ENCODE results near the gene DHRS13. TPM values are rescaled to one million over a fixed set of nuclear protein-coding genes. Genes with fewer than 3 reads are reported as not detected.

Gene DHRS13
- total RNA-seq, 2 experiments from 2014 or later, result 18.0 to 20.6 TPM

DNA sequence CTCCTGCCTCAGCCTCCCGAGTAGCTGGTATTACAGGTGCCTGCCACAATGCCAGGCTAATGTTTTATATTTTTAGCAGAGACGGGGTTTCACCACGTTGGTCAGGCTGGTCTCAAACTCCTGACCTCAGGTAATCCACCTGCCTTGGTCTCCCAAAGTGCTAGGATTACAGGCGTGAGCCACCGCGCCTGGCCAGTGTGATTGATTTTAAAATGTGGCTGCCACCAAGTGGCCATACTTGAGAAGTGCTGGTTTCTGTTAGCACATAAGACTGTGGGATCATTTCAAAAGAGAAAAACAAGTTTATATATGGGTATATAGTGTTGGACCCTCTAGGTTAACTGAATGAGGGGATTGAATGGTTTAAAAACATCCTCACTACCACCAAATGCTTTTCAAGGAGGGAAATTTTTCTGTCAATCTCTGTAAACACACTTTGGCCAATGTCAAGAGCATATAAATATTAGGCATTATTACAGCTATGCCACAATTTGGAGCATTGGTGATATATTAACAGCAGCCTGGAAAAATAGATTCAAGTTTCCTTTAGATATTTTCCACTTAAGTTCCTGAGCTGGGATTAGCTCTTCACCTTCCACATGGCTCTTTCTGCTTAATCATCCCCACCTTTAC is 13.5 kb upstream of the DHRS13 start:
- Mint-ChIP-seq H3K27ac (no peak overlapping the region), H3K4me1 (ENCODE audit: low read depth) (peaks cover 14% of the 10 kb centered on the region), H3K36me3 (peaks cover 77% of the 10 kb centered on the region), H3K4me3 (no peak overlapping the region), H3K9me3 (peaks cover 9% of the 10 kb centered on the region), H3K27me3 (no peaks in the 10 kb centered on the region)
- DNase-seq, result peak; percentile 56
- POLR2A ChIA-PET, result interaction anchor here (1.9 kb wide), 1 partner anchor 189 kb away, joined by 5 read pairs; no protein-coding TSS in a partner anchor
- intact Hi-C loops (cut with micrococcal nuclease), result loop anchor here (2.0 kb wide), 1 partner anchor 154 kb away; no protein-coding TSS in a partner anchor
- CTCF ChIA-PET, result interaction anchor here (0.6 to 5.0 kb wide), 16 partner anchors 9 to 189 kb away, joined by 3 to 38 read pairs (median 6); partner anchors contain the start of genes DHRS13, FLOT2, NEK8 and PHF12

DNA sequence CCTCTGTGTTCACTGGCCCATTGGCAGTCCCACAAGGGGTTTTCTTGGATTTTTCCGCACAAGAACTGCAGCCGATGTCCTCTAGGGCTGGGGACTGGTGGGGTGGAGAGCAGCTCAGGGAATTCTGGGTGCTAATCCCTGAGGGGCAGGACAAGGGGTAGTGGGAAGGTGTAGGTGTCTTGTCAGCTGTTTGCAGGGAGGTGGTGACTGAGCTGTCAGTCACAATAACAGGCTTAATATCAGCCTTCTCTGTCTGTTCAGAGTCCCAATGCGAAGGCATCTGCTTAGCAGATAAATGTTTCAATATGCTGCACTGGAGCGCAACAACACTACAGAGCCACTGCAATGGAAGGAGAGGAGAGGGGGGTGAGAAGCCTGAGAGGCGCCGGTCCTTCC is 10.1 kb upstream of the DHRS13 start:
- CTCF ChIA-PET, result interaction anchor here (0.5 to 2.7 kb wide), 8 partner anchors 9 to 186 kb away, joined by 3 to 10 read pairs (median 5); partner anchors contain the start of genes NEK8 and TLCD1
- POLR2A ChIA-PET, result no interaction called here
- H3K4me1 Mint-ChIP-seq (ENCODE audit: low read depth), result peaks cover 14% of the 10 kb centered on the region
- no peak overlapping the region for H3K4me3 Mint-ChIP-seq
- DNase-seq, result no peak
- H3K9me3 Mint-ChIP-seq, result peaks cover 9% of the 10 kb centered on the region
- intact Hi-C loops (cut with micrococcal nuclease), result no loop called here
- H3K27me3 Mint-ChIP-seq, result no peaks in the 10 kb centered on the region
- no peak overlapping the region for H3K27ac Mint-ChIP-seq
- H3K36me3 Mint-ChIP-seq, result peaks cover 78% of the 10 kb centered on the region

DNA sequence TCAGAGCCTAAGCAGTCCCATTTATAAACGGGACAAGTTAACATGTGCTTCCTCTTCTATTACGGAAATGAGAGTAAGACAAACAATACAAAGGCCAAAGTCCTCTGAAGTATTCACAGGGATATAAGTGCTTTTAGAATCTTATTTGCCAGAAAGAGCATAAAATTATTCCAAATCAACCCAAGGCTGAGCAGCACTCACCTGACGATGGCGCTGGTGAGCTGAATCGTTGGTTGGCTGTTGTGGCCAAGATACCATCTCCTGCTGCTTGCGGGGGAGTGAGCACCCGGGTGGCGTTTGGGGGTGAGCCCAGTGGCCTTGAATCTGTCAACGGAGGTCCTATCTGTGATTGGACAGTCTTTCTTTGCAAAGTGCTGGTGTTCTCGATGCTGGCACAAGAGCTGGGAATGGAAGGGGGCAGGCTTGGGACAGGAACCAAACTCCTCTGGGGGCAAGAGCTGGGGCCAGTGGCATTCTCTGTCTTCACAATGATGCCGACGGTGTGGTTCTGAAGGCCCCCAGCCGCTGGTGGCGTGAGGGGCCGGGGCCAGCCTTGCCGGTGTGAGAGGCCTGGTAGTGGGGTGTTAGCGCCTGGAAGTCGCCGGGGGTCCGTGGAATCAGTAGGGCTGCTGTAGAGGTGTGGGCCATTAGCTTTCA is 9.5 kb upstream of the DHRS13 start:
- H3K9me3 Mint-ChIP-seq, result peaks cover 9% of the 10 kb centered on the region
- DNase-seq, result peak; percentile 34

DNA sequence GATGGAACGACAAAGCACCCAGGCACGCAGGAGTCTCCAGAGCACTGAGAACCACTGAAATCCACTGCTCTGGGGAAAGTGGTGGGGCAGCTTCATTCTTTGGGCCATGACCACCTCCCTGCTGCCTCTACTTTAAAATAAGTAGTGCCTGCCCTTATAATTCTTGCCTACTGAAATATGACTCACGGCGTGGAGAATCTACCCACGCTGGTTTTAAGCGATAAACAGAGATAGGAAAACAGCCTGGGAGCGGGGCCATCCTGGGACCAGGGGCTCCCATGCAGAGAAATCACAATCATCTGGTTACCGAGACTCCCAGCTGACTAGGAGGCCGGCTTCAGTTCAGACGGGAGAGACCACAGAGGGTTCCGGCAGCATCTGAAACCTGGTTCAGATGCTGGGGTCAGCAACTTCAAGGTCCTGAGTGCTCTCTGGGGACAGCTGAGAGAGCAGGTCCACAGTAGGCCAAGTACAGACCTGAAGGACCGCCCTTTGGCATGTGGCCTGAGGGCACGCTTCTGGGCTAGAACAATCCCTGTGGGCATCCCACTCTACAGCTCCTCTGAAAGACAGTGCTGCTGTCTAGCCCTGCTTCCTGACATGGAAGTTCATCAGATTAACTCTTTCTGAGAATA is 8.6 kb upstream of the DHRS13 start:
- Mint-ChIP-seq H3K27ac (no peak overlapping the region), H3K4me1 (ENCODE audit: low read depth) (peaks cover 14% of the 10 kb centered on the region), H3K4me3 (no peak overlapping the region), H3K9me3 (peaks cover 9% of the 10 kb centered on the region), H3K27me3 (no peaks in the 10 kb centered on the region), H3K36me3 (peaks cover 69% of the 10 kb centered on the region)
- POLR2A ChIA-PET, result no interaction called here
- intact Hi-C loops (cut with micrococcal nuclease), result no loop called here
- no peak for DNase-seq
- CTCF ChIA-PET, result interaction anchor here (1.1 to 2.7 kb wide), 5 partner anchors 8 to 185 kb away, joined by 3 to 10 read pairs (median 5); partner anchors contain the start of genes DHRS13 and TLCD1

More for the DNA sequence above, 9.5 kb upstream of the DHRS13 start:
- Mint-ChIP-seq H3K27ac (no peak overlapping the region), H3K27me3 (no peaks in the 10 kb centered on the region), H3K4me1 (ENCODE audit: low read depth) (peaks cover 14% of the 10 kb centered on the region), H3K4me3 (no peak overlapping the region), H3K36me3 (peaks cover 73% of the 10 kb centered on the region)
- CTCF ChIA-PET, result interaction anchor here (0.5 to 2.7 kb wide), 10 partner anchors 9 to 186 kb away, joined by 3 to 10 read pairs (median 5); partner anchors contain the start of genes DHRS13, NEK8 and TLCD1
- POLR2A ChIA-PET, result interaction anchor here (0.6 kb wide), 1 partner anchor 201 kb away, joined by 3 read pairs; no protein-coding TSS in a partner anchor
- intact Hi-C loops (cut with micrococcal nuclease), result no loop called here

DNA sequence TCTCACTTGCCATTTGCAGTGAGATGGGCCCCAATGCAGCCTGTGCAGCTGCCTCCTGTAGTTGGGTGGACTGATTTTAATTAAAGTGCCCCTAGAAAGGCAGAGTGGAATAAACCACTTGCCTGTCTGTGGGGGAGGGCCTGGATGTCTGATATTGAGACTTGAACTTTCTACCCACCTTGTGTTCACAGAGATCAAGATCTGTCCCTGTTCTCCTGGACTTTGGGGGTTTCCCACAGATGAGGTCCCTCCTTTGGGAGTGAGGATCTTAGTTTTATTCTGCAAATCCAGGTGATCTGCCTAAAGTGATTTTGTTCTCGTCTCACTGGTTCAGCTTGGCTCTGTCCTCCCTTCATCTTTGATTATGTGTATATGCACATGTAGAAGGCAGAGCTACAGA is 7.7 kb upstream of the DHRS13 start:
- Mint-ChIP-seq H3K27me3 (no peaks in the 10 kb centered on the region), H3K4me3 (no peak overlapping the region), H3K9me3 (peaks cover 9% of the 10 kb centered on the region), H3K4me1 (ENCODE audit: low read depth) (peaks cover 14% of the 10 kb centered on the region), H3K36me3 (peaks cover 62% of the 10 kb centered on the region), H3K27ac (no peak overlapping the region)
- ChIA-PET POLR2A (interaction anchor here (1.1 kb wide), 1 partner anchor 12 kb away, joined by 5 read pairs; the partner anchor contains the start of gene FLOT2), CTCF (interaction anchor here (0.9 to 3.4 kb wide), 7 partner anchors 10 to 206 kb away, joined by 3 to 15 read pairs (median 4); no protein-coding TSS in a partner anchor)
- DNase-seq, result no peak
- intact Hi-C loops (cut with micrococcal nuclease), result no loop called here

DNA sequence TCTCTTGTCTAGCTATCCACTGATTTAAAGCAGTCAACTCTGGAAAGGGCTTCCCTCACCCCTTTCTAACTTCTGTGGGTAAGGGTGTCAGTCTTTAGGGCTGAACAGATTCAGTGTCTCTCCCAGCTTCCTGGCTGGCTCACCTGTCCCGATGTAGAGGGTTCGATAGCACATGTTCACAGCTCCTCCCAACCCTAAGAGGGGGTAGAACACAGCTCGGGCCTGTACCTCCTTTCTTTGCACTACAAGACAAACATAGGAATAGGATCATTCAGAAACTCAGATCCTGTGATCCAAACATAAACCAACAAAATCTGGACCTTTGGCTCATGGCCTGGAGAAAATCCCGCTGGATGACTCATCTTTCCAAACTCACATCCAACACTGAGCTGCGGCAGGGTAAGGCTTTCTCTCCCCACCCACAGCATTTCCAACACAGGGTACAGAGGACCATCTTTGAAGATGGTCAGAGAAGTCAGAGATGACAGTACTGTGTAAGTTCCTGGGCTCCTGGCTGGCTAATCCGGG is 5.8 kb upstream of the DHRS13 start:
- CTCF ChIA-PET, result interaction anchor here (0.9 to 3.4 kb wide), 6 partner anchors 10 to 182 kb away, joined by 3 to 15 read pairs (median 5); partner anchors contain the start of gene TLCD1
- POLR2A ChIA-PET, result interaction anchor here (1.1 kb wide), 1 partner anchor 39 kb away, joined by 4 read pairs; no protein-coding TSS in a partner anchor
- H3K4me1 Mint-ChIP-seq (ENCODE audit: low read depth), result no peaks in the 10 kb centered on the region
- no peaks in the 10 kb centered on the region for H3K27me3 Mint-ChIP-seq
- no peak for DNase-seq
- no peak overlapping the region for H3K27ac Mint-ChIP-seq
- H3K9me3 Mint-ChIP-seq, result no peaks in the 10 kb centered on the region
- no peak overlapping the region for H3K4me3 Mint-ChIP-seq
- peaks cover 47% of the 10 kb centered on the region for H3K36me3 Mint-ChIP-seq
- intact Hi-C loops (cut with micrococcal nuclease), result loop anchor here (10.0 kb wide), 1 partner anchor 264 kb away; the partner anchor contains the start of gene BLTP2

DNA sequence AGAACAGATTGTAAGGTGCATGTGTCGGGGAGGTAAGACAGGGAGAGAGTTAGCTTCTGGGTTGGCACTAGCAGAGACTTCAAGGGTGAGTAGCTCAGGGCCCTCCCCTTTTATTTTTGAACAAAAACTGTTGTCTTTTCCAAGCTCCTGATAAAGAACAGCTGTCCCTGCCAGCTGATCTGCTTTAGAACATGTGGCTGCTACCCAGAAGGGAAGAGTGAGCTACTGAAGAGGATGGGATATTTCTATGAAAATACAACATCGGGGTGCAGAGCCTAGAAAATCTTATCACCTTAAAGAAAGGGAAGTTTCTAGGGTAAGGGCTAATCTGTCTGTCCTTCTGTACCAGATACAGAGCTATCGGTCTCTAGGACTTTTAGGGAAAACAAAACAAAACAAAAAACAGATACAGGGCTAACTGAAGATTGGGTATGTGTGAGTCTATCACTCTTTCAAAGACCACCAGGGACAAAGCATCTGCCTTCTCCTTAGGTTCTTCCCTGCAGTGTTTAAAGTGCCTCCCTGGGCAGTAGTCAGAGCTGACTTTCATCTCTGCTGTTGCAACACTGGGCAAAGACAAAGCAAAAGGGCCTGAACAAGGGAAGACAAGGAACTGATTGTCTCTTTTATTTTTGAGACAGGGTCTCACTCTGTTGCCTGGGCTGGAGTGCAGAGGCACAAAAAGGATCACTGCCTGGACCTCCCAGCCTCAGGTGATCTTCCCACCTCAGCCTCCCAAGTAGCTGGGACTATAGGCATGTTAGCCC is 5.0 kb upstream of the DHRS13 start:
- Mint-ChIP-seq H3K4me1 (ENCODE audit: low read depth) (no peaks in the 10 kb centered on the region), H3K9me3 (no peaks in the 10 kb centered on the region), H3K27me3 (no peaks in the 10 kb centered on the region), H3K4me3 (no peak overlapping the region), H3K27ac (no peak overlapping the region), H3K36me3 (peaks cover 39% of the 10 kb centered on the region)
- intact Hi-C loops (cut with micrococcal nuclease), result loop anchor here (10.0 kb wide), 1 partner anchor 263 kb away; the partner anchor contains the start of gene BLTP2
- ChIA-PET POLR2A (interaction anchor here (0.6 to 0.9 kb wide), 2 partner anchors 188 to 194 kb away, joined by 3 read pairs; no protein-coding TSS in a partner anchor), CTCF (interaction anchor here (0.6 to 3.4 kb wide), 7 partner anchors 8 to 204 kb away, joined by 3 to 15 read pairs (median 4); partner anchors contain the start of genes FLOT2 and TLCD1)
- no peak for DNase-seq

DNA sequence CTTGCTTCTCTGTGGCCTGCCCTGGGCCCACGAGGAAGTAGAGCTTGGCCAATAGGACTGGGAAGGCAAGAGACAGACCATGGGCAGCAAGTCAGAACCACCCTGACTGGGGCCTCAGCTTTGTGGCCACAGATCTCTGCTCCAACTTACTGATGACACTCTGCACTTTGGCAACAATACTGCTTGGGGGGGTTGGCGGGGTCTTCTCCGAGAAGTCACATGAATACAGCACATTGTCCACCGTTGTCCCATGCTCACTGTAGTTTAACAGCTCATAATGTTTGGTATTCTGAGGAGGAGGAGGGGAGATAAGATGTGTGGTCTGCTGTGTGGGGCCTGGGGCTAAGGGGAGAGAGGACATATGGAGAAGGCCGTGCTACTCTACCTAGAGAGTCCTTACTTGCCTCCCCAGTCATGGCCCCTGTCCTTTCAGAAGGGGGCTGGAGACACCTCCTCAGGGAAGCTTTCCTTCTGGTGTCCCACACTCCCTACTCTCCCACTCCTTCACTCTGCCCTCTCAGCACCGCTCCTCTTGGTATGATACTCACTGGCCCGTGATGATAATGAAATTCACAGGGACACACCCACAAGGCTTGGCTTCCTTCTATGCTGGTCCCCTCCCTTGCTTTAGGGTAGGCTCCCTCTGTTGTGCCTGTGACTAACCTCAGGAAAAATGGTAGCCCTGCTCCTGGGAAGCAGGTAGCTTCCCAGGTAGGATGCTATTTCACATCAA is 4.0 kb upstream of the DHRS13 start:
- no peak overlapping the region for H3K4me3 Mint-ChIP-seq
- no peaks in the 10 kb centered on the region for H3K9me3 Mint-ChIP-seq
- peaks cover 33% of the 10 kb centered on the region for H3K36me3 Mint-ChIP-seq
- ChIA-PET CTCF (interaction anchor here (0.6 to 3.4 kb wide), 7 partner anchors 9 to 205 kb away, joined by 3 to 15 read pairs (median 4); partner anchors contain the start of genes FLOT2 and TLCD1), POLR2A (interaction anchor here (0.6 to 0.9 kb wide), 2 partner anchors 187 to 193 kb away, joined by 3 read pairs; no protein-coding TSS in a partner anchor)
- no peak overlapping the region for H3K27ac Mint-ChIP-seq
- H3K27me3 Mint-ChIP-seq, result no peaks in the 10 kb centered on the region
- peaks cover 4% of the 10 kb centered on the region for H3K4me1 Mint-ChIP-seq (ENCODE audit: low read depth)
- no peak for DNase-seq
- intact Hi-C loops (cut with micrococcal nuclease), result loop anchor here (10.0 kb wide), 1 partner anchor 262 kb away; the partner anchor contains the start of gene BLTP2

DNA sequence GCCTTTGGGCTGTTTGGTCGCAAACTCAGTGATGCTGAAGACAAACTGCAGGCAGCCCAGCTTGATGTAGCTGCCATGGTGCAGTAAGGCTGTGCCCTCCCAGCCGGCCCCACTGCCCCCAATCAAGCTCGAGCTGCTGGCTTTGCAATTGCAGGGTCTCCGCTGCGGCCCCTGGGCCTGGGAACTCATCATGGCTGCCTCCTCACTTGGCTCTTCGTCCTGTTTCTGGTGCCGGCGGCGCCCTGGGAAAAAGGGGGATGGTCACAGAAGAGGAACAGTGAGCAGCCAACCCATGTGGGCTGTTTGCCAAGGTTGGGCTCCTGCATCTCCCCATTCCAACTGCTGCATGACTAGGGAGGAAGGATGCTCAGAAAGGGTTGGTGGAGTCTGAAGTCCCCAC is 3.4 kb upstream of the DHRS13 start:
- H3K27me3 Mint-ChIP-seq, result no peaks in the 10 kb centered on the region
- intact Hi-C loops (cut with micrococcal nuclease), result loop anchor here (10.0 kb wide), 1 partner anchor 261 kb away; the partner anchor contains the start of gene BLTP2
- POLR2A ChIA-PET, result no interaction called here

DNA sequence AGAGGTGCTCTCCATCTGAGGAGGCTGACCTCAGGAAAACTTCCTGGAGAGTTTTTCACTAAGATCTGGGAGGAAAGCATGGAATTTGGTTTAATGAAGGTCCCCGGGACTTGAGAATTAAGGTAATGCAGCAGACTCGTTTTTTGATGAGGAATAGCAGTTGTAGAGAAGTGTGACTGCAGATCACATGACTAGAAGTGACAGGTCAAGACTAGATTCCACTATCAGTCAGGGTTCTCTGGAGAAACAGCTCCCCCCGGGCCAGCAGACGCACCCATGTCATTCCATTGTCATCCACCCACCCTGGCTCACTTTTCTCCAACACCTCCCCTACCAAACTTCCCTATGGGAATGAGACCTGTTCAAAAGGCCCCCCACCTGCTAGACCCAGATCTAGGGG is 1.9 kb upstream of the DHRS13 start:
- POLR2A ChIA-PET, result no interaction called here
- intact Hi-C loops (cut with micrococcal nuclease), result loop anchor here (5.0 to 10.0 kb wide), 2 partner anchors 142 to 260 kb away; partner anchors contain the start of gene BLTP2
- Mint-ChIP-seq H3K27me3 (no peaks in the 10 kb centered on the region), H3K4me3 (no peak overlapping the region), H3K4me1 (ENCODE audit: low read depth) (peaks cover 18% of the 10 kb centered on the region), H3K27ac (no peak overlapping the region), H3K9me3 (no peaks in the 10 kb centered on the region), H3K36me3 (peaks cover 23% of the 10 kb centered on the region)
- no peak for DNase-seq
- CTCF ChIA-PET, result interaction anchor here (0.6 to 5.4 kb wide), 3 partner anchors 40 to 178 kb away, joined by 4 to 36 read pairs (median 14); partner anchors contain the start of gene TLCD1

More for the DNA sequence above, 3.4 kb upstream of the DHRS13 start:
- peaks cover 29% of the 10 kb centered on the region for H3K36me3 Mint-ChIP-seq
- peaks cover 9% of the 10 kb centered on the region for H3K4me1 Mint-ChIP-seq (ENCODE audit: low read depth)
- H3K4me3 Mint-ChIP-seq, result no peak overlapping the region
- CTCF ChIA-PET, result no interaction called here
- DNase-seq, result no peak
- no peaks in the 10 kb centered on the region for H3K9me3 Mint-ChIP-seq
- H3K27ac Mint-ChIP-seq, result no peak overlapping the region
